K562 (cell line): ENCODE results near the gene CLPSL2. TPM values are rescaled to one million over a fixed set of nuclear protein-coding genes. Genes with fewer than 3 reads are reported as not detected.

ENCODE experiments used
- ATAC-seq: fragments of 200-7000 bp; cut with Tn5 transposase; 3 replicates; pipeline ENCODE4 v1.9.1; 2020; ENCODE audit warnings: moderate library complexity
- BruUV-seq: library from RNA; stranded (reverse); fragments of 400-500 nt; replicated peaks from 2 replicates; lab custom pipeline; 2021; lab: Mats Ljungman, UMichigan
- CTCF ChIA-PET: fragments of 300-600 bp; formaldehyde crosslinking; extraction: SDS; loops from one replicate; lab custom pipeline; 2021; ENCODE audit warnings: low intra/inter-chr PET ratio; lab: Yijun Ruan, JAX
- POLR2A ChIA-PET: fragments of 300-600, 350-650 bp; sonication (Branson Sonifier 250); formaldehyde crosslinking; extraction: SDS; loops from one replicate; lab custom pipeline; 2021; ENCODE audit warnings: antibody characterized with exemption, inconsistent platforms; lab: Yijun Ruan, JAX
- DNase-seq, 4 experiments: peaks; one replicate each; pipeline versions ENCODE4 v3.0.0 to v3.0.0-alpha.2; 2011 to 2018; ENCODE audit warnings: low spot score in 3 of 4, mixed read lengths in 3 of 4; ENCODE audit errors: extremely low read depth in 1 of 4
- FAIRE-seq: peaks from 2 replicates; lab custom pipeline; 2011; peaks lifted over from hg19 to GRCh38; lab: Jason Lieb, UNC
- H2AFZ ChIP-seq: 2 replicates; pipeline ENCODE4 v1.6.0; 2011; ENCODE audit warnings: low read depth, low read length, control low read depth, inconsistent platforms
- H3K27ac ChIP-seq: fragments of 200-600 bp; 3 replicates; pipeline ENCODE4 v1.8.0; 2011; ENCODE audit warnings: low read depth, mild to moderate bottlenecking, control low read depth, inconsistent platforms, low read length, moderate library complexity, mixed read lengths; ENCODE audit errors: extremely low read depth
- H3K27me3 ChIP-seq, 2 experiments: fragments of 300-600 bp in 1 of 2; 2 replicates in 1 of 2; 3 replicates in 1 of 2; pipeline versions ENCODE4 v1.6.0 to v1.8.0; 2011; ENCODE audit warnings: inconsistent platforms in 2 of 2, low read length in 2 of 2, mild to moderate bottlenecking in 1 of 2, mixed read lengths in 1 of 2, moderate library complexity in 1 of 2; ENCODE audit not compliant: control insufficient read depth in 2 of 2, insufficient read depth in 2 of 2
- H3K36me3 ChIP-seq: fragments of 300-600 bp; 3 replicates; pipeline ENCODE4 v1.8.0; 2011; ENCODE audit warnings: mild to moderate bottlenecking, low read length, inconsistent platforms; ENCODE audit not compliant: control insufficient read depth, insufficient read depth
- H3K4me1 ChIP-seq, 2 experiments: fragments of 200-600 bp in 1 of 2; replicated peaks in 1 of 2; 2 replicates in 1 of 2; 3 replicates in 1 of 2; pipeline versions ENCODE4 v1.5.1 to v1.8.0; 2011; ENCODE audit warnings: inconsistent platforms in 2 of 2, low read length in 2 of 2, mild to moderate bottlenecking in 1 of 2, mixed read lengths in 1 of 2, moderate library complexity in 1 of 2; ENCODE audit not compliant: control insufficient read depth in 2 of 2, insufficient read depth in 2 of 2
- H3K4me2 ChIP-seq: 2 replicates; pipeline ENCODE4 v1.6.1; 2011; ENCODE audit warnings: low read length, control low read depth, inconsistent platforms, mixed read lengths; ENCODE audit not compliant: insufficient read depth
- H3K4me3 ChIP-seq: fragments of 200-600 bp; sonication (generic), shearing (Covaris generic); 2 replicates; pipeline ENCODE4 v1.5.1; 2016; ENCODE audit warnings: control low read depth, inconsistent platforms
- H3K79me2 ChIP-seq: fragments of 200-600 bp; 3 replicates; pipeline ENCODE4 v1.8.0; 2011; ENCODE audit warnings: low read length, inconsistent platforms; ENCODE audit not compliant: control insufficient read depth, insufficient read depth
- H3K9ac ChIP-seq, 2 experiments: 2 replicates each; pipeline versions ENCODE4 v1.6.0 to v1.6.1; 2011; ENCODE audit warnings: low read depth in 2 of 2, low read length in 2 of 2, control low read depth in 1 of 2, inconsistent platforms in 1 of 2, mild to moderate bottlenecking in 1 of 2, mixed read lengths in 1 of 2; ENCODE audit not compliant: insufficient read depth in 1 of 2
- H3K9me1 ChIP-seq: one replicate; pipeline ENCODE4 v1.6.0; 2011; ENCODE audit warnings: inconsistent platforms, mild to moderate bottlenecking, low read length, moderate library complexity; ENCODE audit not compliant: control insufficient read depth, insufficient read depth
- H3K9me3 ChIP-seq: replicated peaks from 2 replicates; pipeline ENCODE4 v1.5.1; 2011; ENCODE audit warnings: low read depth, low read length, inconsistent platforms; ENCODE audit not compliant: control insufficient read depth, insufficient read depth
- H4K20me1 ChIP-seq: replicated peaks from 2 replicates; pipeline ENCODE4 v1.6.1; 2011; ENCODE audit warnings: low read length, inconsistent platforms, mixed read lengths; ENCODE audit not compliant: control insufficient read depth, insufficient read depth
- EGR1 ChIP-seq: fragments of 450-650 bp; conservative IDR thresholded peaks from 2 replicates; pipeline ENCODE4 v1.6.1; 2017; ENCODE audit warnings: mild to moderate bottlenecking
- EP300 ChIP-seq: IDR thresholded peaks from 2 replicates; pipeline ENCODE4 v1.6.1; 2012; ENCODE audit warnings: low read length, improper control_type of control experiment
- HNRNPK ChIP-seq: fragments of 200-400 bp; formaldehyde crosslinking; IDR thresholded peaks from one replicate; pipeline ENCODE4 v1.6.1; 2018; ENCODE audit warnings: mild to moderate bottlenecking, low read depth, low read length; ENCODE audit not compliant: poor library complexity, severe bottlenecking
- KAT8 ChIP-seq: fragments of 450-650 bp; IDR thresholded peaks from 2 replicates; pipeline ENCODE4 v1.6.1; 2016; ENCODE audit warnings: low read depth, mild to moderate bottlenecking
- NEUROD1 ChIP-seq: fragments of 150-350 bp; IDR thresholded peaks from 2 replicates; pipeline ENCODE4 v1.6.1; 2014; ENCODE audit warnings: borderline replicate concordance, low read length, low read depth; ENCODE audit not compliant: partially characterized antibody
- STAG1 ChIP-seq: sonication (generic); formaldehyde crosslinking; IDR thresholded peaks from 2 replicates; pipeline ENCODE4 v1.5.0; 2020; ENCODE audit warnings: missing genetic modification reagents, borderline replicate concordance
- ZNF165 ChIP-seq: fragments of 250-450 bp; sonication (Bioruptor Pico); IDR thresholded peaks from 2 replicates; pipeline ENCODE4 v1.4.0; 2020; ENCODE audit warnings: borderline replicate concordance
- WGBS: fragments of 100-300 bp; shearing (Covaris generic); methylation state at CpG from one replicate; pipeline ENCODE4 v1.1.6; 2016; ENCODE audit warnings: low coverage, mixed read lengths; ENCODE audit not compliant: insufficient coverage; ENCODE audit errors: missing lambda C conversion rate; 5-methylcytosine and 5-hydroxymethylcytosine counted together
- in situ Hi-C: fragments of 300-500 bp; cut with MboI; formaldehyde crosslinking; loops from 4 replicates; pipeline ENCODE4 v1.15.0; 2018; ENCODE audit warnings: inconsistent platforms, mixed read lengths
- intact Hi-C: fragments of 100-400 bp; cut with micrococcal nuclease; formaldehyde crosslinking; loops from 2 replicates; pipeline ENCODE4 v1.14.2; 2022
- polyA plus RNA-seq, 8 experiments: library from polyadenylated mRNA; depleted of rRNA in 4 of 8; stranded (reverse) in 5 of 8; unstranded in 3 of 8; fragments of >200 nt; fragmentation: Nextera tagmentation in 2 of 8; fragmentation: Illumina TruSeq in 1 of 8; extraction: Ambion mirVana in 2 of 8; extraction: Trizol in 1 of 8; gene quantifications; 2 replicates each; pipeline versions ENCODE4 v1.2.1 to v1.2.3, GENCODE V29; 2011 to 2014; ENCODE audit warnings: inconsistent platforms in 1 of 8, missing spikeins in 1 of 8
- total RNA-seq, 7 experiments: library from RNA; depleted of rRNA in 6 of 7; stranded (reverse); fragments of >200 nt in 6 of 7; fragmentation: Illumina TruSeq in 2 of 7; extraction: Trizol in 2 of 7; gene quantifications; 2 replicates each; pipeline versions ENCODE4 v1.2.1 to v1.2.3, GENCODE V29; 2011 to 2021; ENCODE audit warnings: low replicate concordance in 1 of 7
- TF ChIP-seq, protein P1 (sequence below): sonication (generic); formaldehyde crosslinking; IDR thresholded peaks from 2 replicates; pipeline ENCODE4 v1.8.1; 2022; ENCODE audit warnings: missing genetic modification reagents
- TF ChIP-seq, protein P2 (sequence below): fragments of 450-650 bp; IDR thresholded peaks from 2 replicates; pipeline ENCODE4 v1.6.1; 2016; ENCODE audit warnings: antibody characterized with exemption

Gene CLPSL2
- total and polyA plus RNA-seq, 9 of the 15 experiments (the other 6 are each of a cell fraction or from before 2014, with no cell fraction given), result not detected

DNA sequence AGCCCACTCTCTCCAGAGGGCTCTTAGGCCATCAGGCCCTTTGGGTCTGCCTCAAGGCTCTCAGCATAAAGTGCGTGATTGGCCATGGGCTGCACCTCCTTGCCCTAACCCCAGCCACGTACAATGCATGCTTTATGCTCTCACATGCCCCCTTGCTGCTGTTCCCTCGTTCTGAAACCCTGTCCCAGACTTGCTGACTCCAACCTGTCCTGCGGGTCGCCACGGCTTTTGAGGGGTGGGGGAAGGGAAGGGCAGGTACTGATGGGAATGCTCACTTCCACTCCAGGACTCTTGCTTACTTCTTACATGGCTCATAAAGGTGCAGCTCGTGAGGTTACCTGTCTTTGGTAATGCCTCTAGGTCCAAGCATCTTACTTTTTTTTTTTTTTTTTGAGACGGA is 33.6 kb upstream of the CLPSL2 start:
- no TSS peak for BruUV-seq
- H3K27me3 ChIP-seq, result peaks cover 15 to 20% of the 10 kb centered on the region in 2 experiments; a peak in 4 of 5 replicates
- DNase-seq (peak in 1 of 4 experiments; percentile 16), ATAC-seq (peak; percentile 19; the same call in 2 of the 3 replicates), FAIRE-seq (no peak)
- H3K9me1 ChIP-seq, result no peaks in the 10 kb centered on the region
- H4K20me1 ChIP-seq, result no peaks in the 10 kb centered on the region
- TF ChIP-seq, protein P1, sequence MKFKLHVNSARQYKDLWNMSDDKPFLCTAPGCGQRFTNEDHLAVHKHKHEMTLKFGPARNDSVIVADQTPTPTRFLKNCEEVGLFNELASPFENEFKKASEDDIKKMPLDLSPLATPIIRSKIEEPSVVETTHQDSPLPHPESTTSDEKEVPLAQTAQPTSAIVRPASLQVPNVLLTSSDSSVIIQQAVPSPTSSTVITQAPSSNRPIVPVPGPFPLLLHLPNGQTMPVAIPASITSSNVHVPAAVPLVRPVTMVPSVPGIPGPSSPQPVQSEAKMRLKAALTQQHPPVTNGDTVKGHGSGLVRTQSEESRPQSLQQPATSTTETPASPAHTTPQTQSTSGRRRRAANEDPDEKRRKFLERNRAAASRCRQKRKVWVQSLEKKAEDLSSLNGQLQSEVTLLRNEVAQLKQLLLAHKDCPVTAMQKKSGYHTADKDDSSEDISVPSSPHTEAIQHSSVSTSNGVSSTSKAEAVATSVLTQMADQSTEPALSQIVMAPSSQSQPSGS, result no peak
- TF ChIP-seq HNRNPK (no peak), EGR1 (no peak), NEUROD1 (no peak), EP300 (no peak), STAG1 (no peak), KAT8 (no peak), ZNF165 (CRISPR knock-in tag) (no peak)
- TF ChIP-seq, protein P2, sequence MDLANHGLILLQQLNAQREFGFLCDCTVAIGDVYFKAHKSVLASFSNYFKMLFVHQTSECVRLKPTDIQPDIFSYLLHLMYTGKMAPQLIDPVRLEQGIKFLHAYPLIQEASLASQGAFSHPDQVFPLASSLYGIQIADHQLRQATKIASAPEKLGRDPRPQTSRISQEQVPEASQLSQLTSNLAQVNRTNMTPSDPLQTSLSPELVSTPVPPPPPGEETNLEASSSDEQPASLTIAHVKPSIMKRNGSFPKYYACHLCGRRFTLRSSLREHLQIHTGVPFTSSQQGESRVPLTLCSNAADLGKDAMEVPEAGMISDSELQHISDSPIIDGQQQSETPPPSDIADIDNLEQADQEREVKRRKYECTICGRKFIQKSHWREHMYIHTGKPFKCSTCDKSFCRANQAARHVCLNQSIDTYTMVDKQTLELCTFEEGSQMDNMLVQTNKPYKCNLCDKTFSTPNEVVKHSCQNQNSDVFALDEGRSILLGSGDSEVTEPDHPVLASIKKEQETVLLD, result no peak
- peak overlapping the region in 1 of 2 experiments; percentile 53; a peak in 1 of 4 replicates for H3K9ac ChIP-seq
- POLR2A ChIA-PET, result interaction anchor here (0.7 kb wide), 1 partner anchor 22 kb away, joined by 4 read pairs; no protein-coding TSS in a partner anchor
- in situ Hi-C loops (no loop called here), intact Hi-C loops (no loop called here)
- peaks cover 8% of the 10 kb centered on the region for H3K9me3 ChIP-seq
- CTCF ChIA-PET, result no interaction called here
- no peaks in the 10 kb centered on the region for H3K79me2 ChIP-seq
- peaks cover 2 to 3% of the 10 kb centered on the region in 2 experiments; a peak in 2 of 5 replicates for H3K4me1 ChIP-seq
- no peak overlapping the region for H3K27ac ChIP-seq
- no peak overlapping the region for H3K4me3 ChIP-seq
- H3K36me3 ChIP-seq, result no peaks in the 10 kb centered on the region
- H2AFZ ChIP-seq, result 0 out of 2 replicates have a peak overlapping the region, but pooled peaks have one; percentile 44
- peak overlapping the region; percentile 38 for H3K4me2 ChIP-seq
- 14% methylated on average over 7 of the region's 8 CpGs for WGBS
